H1 (cell line): ENCODE data around the gene PLCZ1. TPM values are rescaled to one million over a fixed set of nuclear protein-coding genes. Genes with fewer than 3 reads are reported as not detected.
A peak's percentile ranks its signal among the peaks of the same experiment; 100 is the strongest.

Experiments
- CTCF ChIA-PET: fragments of 300-600 bp; sonication (Branson Sonifier 250); formaldehyde crosslinking; loops from one replicate; lab custom pipeline; 2021; ENCODE audit not compliant: partially characterized antibody; lab: Charles Lee
- POLR2A ChIA-PET: fragments of 300-600 bp; sonication (Branson Sonifier 250); formaldehyde crosslinking; loops from one replicate; lab custom pipeline; 2021; ENCODE audit warnings: inconsistent platforms; ENCODE audit not compliant: partially characterized antibody; lab: Charles Lee
- DNase-seq, 2 experiments: peaks; one replicate each; pipeline versions ENCODE4 v3.0.0 to v3.0.0-alpha.2; 2010 to 2022; ENCODE audit warnings: low spot score in 2 of 2, low read depth in 1 of 2, mixed read lengths in 1 of 2
- FAIRE-seq: peaks from 2 replicates; lab custom pipeline; 2011; peaks lifted over from hg19 to GRCh38; lab: Jason Lieb, UNC
- H2AFZ ChIP-seq: 2 replicates; pipeline ENCODE4 v1.8.1; 2012; ENCODE audit warnings: low read length, inconsistent platforms
- H2AK5ac ChIP-seq: 2 replicates; pipeline ENCODE4 v1.6.1; 2013; ENCODE audit warnings: low read depth, low read length
- H2BK120ac ChIP-seq: replicated peaks from 2 replicates; pipeline ENCODE3; 2013; ENCODE audit warnings: low read depth, low read length, inconsistent platforms
- H2BK12ac ChIP-seq: 2 replicates; pipeline ENCODE4 v1.6.1; 2013; ENCODE audit warnings: low read depth, low read length
- H2BK15ac ChIP-seq: 2 replicates; pipeline ENCODE4 v1.6.1; 2013; ENCODE audit warnings: low read length
- H2BK20ac ChIP-seq: 2 replicates; pipeline ENCODE4 v1.6.1; 2013; ENCODE audit warnings: low read length
- H2BK5ac ChIP-seq: 2 replicates; pipeline ENCODE4 v1.6.1; 2013; ENCODE audit warnings: low read depth, low read length
- H3K14ac ChIP-seq: 2 replicates; pipeline ENCODE4 v1.6.1; 2013; ENCODE audit warnings: inconsistent platforms; ENCODE audit not compliant: insufficient read length
- H3K18ac ChIP-seq: 2 replicates; pipeline ENCODE4 v1.6.1; 2013; ENCODE audit warnings: low read length; ENCODE audit errors: extremely low read depth
- H3K23ac ChIP-seq: 2 replicates; pipeline ENCODE4 v1.6.1; 2013; ENCODE audit warnings: inconsistent platforms; ENCODE audit not compliant: insufficient read length
- H3K23me2 ChIP-seq: 2 replicates; pipeline ENCODE4 v1.6.1; 2013; ENCODE audit warnings: low read depth, low read length
- H3K27ac ChIP-seq: 2 replicates; pipeline ENCODE4 v1.6.1; 2011; ENCODE audit warnings: low read depth, low read length, inconsistent platforms
- H3K27me3 ChIP-seq, 4 experiments: replicated peaks in 1 of 4; 1 replicate in 1 of 4; 2 replicates in 3 of 4; pipeline versions ENCODE4 v1.6.1 to v1.8.1; 2011 to 2013; ENCODE audit warnings: low read length in 3 of 4, mild to moderate bottlenecking in 3 of 4, inconsistent platforms in 2 of 4, mixed read lengths in 2 of 4, moderate library complexity in 1 of 4; ENCODE audit not compliant: control insufficient read depth in 3 of 4, insufficient read depth in 3 of 4; ENCODE audit errors: extremely low read depth in 1 of 4
- H3K36me3 ChIP-seq, 4 experiments: 2 replicates each; pipeline versions ENCODE4 v1.6.1 to v1.8.1; 2011 to 2013; ENCODE audit warnings: mild to moderate bottlenecking in 4 of 4, low read length in 3 of 4, moderate library complexity in 2 of 4, control low read depth in 1 of 4, inconsistent platforms in 1 of 4; ENCODE audit not compliant: insufficient read depth in 4 of 4, control insufficient read depth in 2 of 4
- H3K4ac ChIP-seq: replicated peaks from 2 replicates; pipeline ENCODE3; 2013; ENCODE audit warnings: low read length, low read depth, mixed read lengths, inconsistent platforms; ENCODE audit not compliant: insufficient read length
- H3K4me1 ChIP-seq, 4 experiments: replicated peaks in 1 of 4; 1 replicate in 1 of 4; 2 replicates in 3 of 4; pipeline versions ENCODE4 v1.6.1 to v1.8.1; 2011 to 2013; ENCODE audit warnings: low read length in 3 of 4, inconsistent platforms in 2 of 4, mixed read lengths in 1 of 4; ENCODE audit not compliant: insufficient read depth in 4 of 4, control insufficient read depth in 3 of 4
- H3K4me2 ChIP-seq, 2 experiments: 2 replicates each; pipeline versions ENCODE4 v1.6.1 to v1.8.1; 2011 to 2013; ENCODE audit warnings: low read depth in 2 of 2, low read length in 2 of 2, control low read depth in 1 of 2, inconsistent platforms in 1 of 2, mild to moderate bottlenecking in 1 of 2; ENCODE audit not compliant: insufficient read depth in 1 of 2
- H3K4me3 ChIP-seq, 4 experiments: fragments of 200-600, 300-600 bp in 1 of 4; sonication (generic), shearing (Covaris generic), sonication (Bioruptor Twin) in 1 of 4; 2 replicates each; pipeline versions ENCODE4 v1.5.1 to v1.8.1; 2011 to 2016; ENCODE audit warnings: low read length in 4 of 4, low read depth in 3 of 4, control low read depth in 2 of 4, inconsistent platforms in 2 of 4, mild to moderate bottlenecking in 2 of 4, mixed read lengths in 1 of 4, moderate library complexity in 1 of 4; ENCODE audit not compliant: insufficient read depth in 2 of 4; ENCODE audit errors: extremely low read depth in 1 of 4
- H3K56ac ChIP-seq: replicated peaks from 2 replicates; pipeline ENCODE3; 2013; ENCODE audit warnings: low read depth, mild to moderate bottlenecking, mixed read lengths, low read length, inconsistent platforms; ENCODE audit not compliant: insufficient read length
- H3K79me1 ChIP-seq: 2 replicates; pipeline ENCODE4 v1.6.1; 2013; ENCODE audit warnings: low read depth, low read length, control low read depth
- H3K79me2 ChIP-seq, 2 experiments: 2 replicates each; pipeline versions ENCODE4 v1.6.1 to v1.8.1; 2012 to 2013; ENCODE audit warnings: low read length in 2 of 2, mild to moderate bottlenecking in 2 of 2, inconsistent platforms in 1 of 2; ENCODE audit not compliant: insufficient read depth in 2 of 2, control insufficient read depth in 1 of 2
- H3K9ac ChIP-seq, 4 experiments: replicated peaks in 1 of 4; 1 replicate in 1 of 4; 2 replicates in 3 of 4; pipeline versions ENCODE4 v1.6.1 to v1.8.1; 2011 to 2013; ENCODE audit warnings: low read depth in 3 of 4, low read length in 3 of 4, control low read depth in 2 of 4, mild to moderate bottlenecking in 2 of 4, moderate library complexity in 2 of 4, inconsistent platforms in 1 of 4; ENCODE audit errors: extremely low read depth in 1 of 4
- H3K9me3 ChIP-seq, 2 experiments: 2 replicates each; pipeline versions ENCODE4 v1.6.1 to v1.8.1; 2012 to 2013; ENCODE audit warnings: mild to moderate bottlenecking in 2 of 2, moderate library complexity in 2 of 2, control low read depth in 1 of 2, inconsistent platforms in 1 of 2, low read depth in 1 of 2, low read length in 1 of 2, mixed read lengths in 1 of 2; ENCODE audit not compliant: insufficient read depth in 2 of 2
- H4K20me1 ChIP-seq, 2 experiments: replicated peaks in 1 of 2; 2 replicates each; pipeline versions ENCODE3 to v1.8.1; 2011 to 2013; ENCODE audit warnings: inconsistent platforms in 2 of 2, low read length in 2 of 2, mild to moderate bottlenecking in 1 of 2; ENCODE audit not compliant: insufficient read depth in 2 of 2, control insufficient read depth in 1 of 2
- H4K5ac ChIP-seq: 2 replicates; pipeline ENCODE4 v1.6.1; 2013; ENCODE audit warnings: low read length, low read depth, mixed read lengths, inconsistent platforms; ENCODE audit not compliant: insufficient read length
- H4K8ac ChIP-seq: 2 replicates; pipeline ENCODE4 v1.8.0; 2013; ENCODE audit warnings: mild to moderate bottlenecking, moderate library complexity, low read length, inconsistent platforms; ENCODE audit not compliant: insufficient read depth; ENCODE audit errors: extremely low read depth
- H4K91ac ChIP-seq: replicated peaks from 2 replicates; pipeline ENCODE3; 2013; ENCODE audit warnings: low read length, mixed read lengths, inconsistent platforms; ENCODE audit not compliant: insufficient read length
- GTF2F1 ChIP-seq: IDR thresholded peaks from 2 replicates; pipeline ENCODE4 v1.6.1; 2012; ENCODE audit warnings: low read depth, low read length, improper control_type of control experiment, borderline replicate concordance
- HDAC2 ChIP-seq, 2 experiments: fragments of 300-600 bp in 1 of 2; sonication (generic) in 1 of 2; IDR thresholded peaks; 2 replicates each; pipeline ENCODE4 v1.6.1; 2011 to 2012; ENCODE audit warnings: low read depth in 2 of 2, low read length in 2 of 2, mild to moderate bottlenecking in 2 of 2, moderate library complexity in 2 of 2, borderline replicate concordance in 1 of 2, inconsistent platforms in 1 of 2
- KDM1A ChIP-seq: fragments of 200-600, 300-600 bp; sonication (generic); IDR thresholded peaks from 2 replicates; pipeline ENCODE4 v1.7.1; 2016; ENCODE audit warnings: mild to moderate bottlenecking, low read length, borderline replicate concordance
- NANOG ChIP-seq: IDR thresholded peaks from 2 replicates; pipeline ENCODE4 v1.6.1; 2011; ENCODE audit warnings: low read length, low read depth, mild to moderate bottlenecking, inconsistent platforms; ENCODE audit not compliant: insufficient read depth, poor library complexity, severe bottlenecking
- POU5F1 ChIP-seq: IDR thresholded peaks from 2 replicates; pipeline ENCODE4 v1.6.1; 2011; ENCODE audit warnings: low read depth, mild to moderate bottlenecking, low read length, moderate library complexity
- RAD21 ChIP-seq, 2 experiments: IDR thresholded peaks in 1 of 2; conservative IDR thresholded peaks in 1 of 2; 2 replicates each; pipeline ENCODE4 v1.6.1; 2011; ENCODE audit warnings: low read depth in 2 of 2, low read length in 2 of 2, improper control_type of control experiment in 1 of 2, inconsistent platforms in 1 of 2, mild to moderate bottlenecking in 1 of 2, moderate library complexity in 1 of 2
- SAP30 ChIP-seq: fragments of 300-600 bp; sonication (generic); IDR thresholded peaks from 2 replicates; pipeline ENCODE4 v1.7.1; 2012; ENCODE audit warnings: low read length, moderate library complexity, mild to moderate bottlenecking, inconsistent platforms; ENCODE audit not compliant: insufficient read depth, insufficient replicate concordance
- SIN3A ChIP-seq, 2 experiments: IDR thresholded peaks in 1 of 2; conservative IDR thresholded peaks in 1 of 2; 2 replicates each; pipeline ENCODE4 v1.6.1; 2011 to 2012; ENCODE audit warnings: low read length in 2 of 2, improper control_type of control experiment in 1 of 2, low read depth in 1 of 2, mild to moderate bottlenecking in 1 of 2
- SP2 ChIP-seq: IDR thresholded peaks from 2 replicates; pipeline ENCODE4 v1.6.1; 2012; ENCODE audit warnings: mild to moderate bottlenecking, low read length, inconsistent platforms
- SP4 ChIP-seq: IDR thresholded peaks from 2 replicates; pipeline ENCODE4 v1.6.1; 2012; ENCODE audit warnings: low read length, inconsistent platforms
- USF2 ChIP-seq: IDR thresholded peaks from 2 replicates; pipeline ENCODE4 v1.6.1; 2011; ENCODE audit warnings: low read length, improper control_type of control experiment
- YY1 ChIP-seq: IDR thresholded peaks from 2 replicates; pipeline ENCODE4 v1.6.1; 2011; ENCODE audit warnings: low read depth, mild to moderate bottlenecking, low read length
- WGBS, 2 experiments: shearing (Covaris generic) in 1 of 2; methylation state at CpG; one replicate each; pipeline versions ENCODE4 v1.1.6 to v1.1.7; 2013 to 2015; ENCODE audit warnings: low lambda C conversion rate in 2 of 2, mixed read lengths in 2 of 2, inconsistent platforms in 1 of 2, low coverage in 1 of 2, missing lambda C conversion rate in 1 of 2; ENCODE audit not compliant: insufficient replicate concordance in 2 of 2, insufficient coverage in 1 of 2, insufficient read length in 1 of 2; ENCODE audit errors: extremely low coverage in 1 of 2, missing lambda C conversion rate in 1 of 2; 5-methylcytosine and 5-hydroxymethylcytosine counted together
- polyA plus RNA-seq, 7 experiments: library from polyadenylated mRNA; depleted of rRNA in 3 of 7; stranded (reverse) in 5 of 7; unstranded in 2 of 7; fragments of >200 nt in 5 of 7; fragments of 200-250 nt in 2 of 7; gene quantifications; 1 replicate in 5 of 7; 2 replicates in 1 of 7; 4 replicates in 1 of 7; pipeline versions ENCODE4 v1.2.1 to v1.2.3, GENCODE V29; 2011 to 2013; ENCODE audit warnings: missing spikeins in 2 of 7, mixed read lengths in 2 of 7
- total RNA-seq: library from RNA; stranded (reverse); fragmentation: NEBNext Ultra II Directional; extraction: Animal tissue kit (Norgen Biotek cat#: 25700); gene quantifications from 2 replicates; pipeline ENCODE4 v1.2.1, GENCODE V29; 2021

The PLCZ1 gene
- total and polyA plus RNA-seq, 2 of the 8 experiments (the other 6 are each of a cell fraction or from before 2014, with no cell fraction given) = not detected

GRCh38 chr12:18700271-18700670, 37.5 kb downstream of the PLCZ1 start:
- 100% methylated on average over 3 of the region's 3 CpGs; no CpG with 5 or more reads in 1 of the 2 experiments for WGBS, 2 experiments
- H3K4me2 ChIP-seq = no peak overlapping the region
- H3K79me1 ChIP-seq = no peaks in the 10 kb centered on the region
- H2BK12ac ChIP-seq = no peak overlapping the region
- no peaks in the 10 kb centered on the region for H3K23me2 ChIP-seq
- no peak overlapping the region for H2AK5ac ChIP-seq
- H3K9ac ChIP-seq = no peak overlapping the region
- no peak overlapping the region for H4K91ac ChIP-seq
- no peak overlapping the region for H3K14ac ChIP-seq
- ChIA-PET POLR2A (interaction anchor here (0.6 kb wide), 1 partner anchor 500 kb away, joined by 3 read pairs; no protein-coding TSS in a partner anchor), CTCF (interaction anchor here (0.7 kb wide), 1 partner anchor 357 kb away, joined by 3 read pairs; no protein-coding TSS in a partner anchor)
- H2BK20ac ChIP-seq = no peak overlapping the region
- no peak overlapping the region for H3K23ac ChIP-seq
- no peak overlapping the region for H2BK120ac ChIP-seq
- no peaks in the 10 kb centered on the region for H3K27me3 ChIP-seq
- H3K27ac ChIP-seq = no peak overlapping the region
- H3K9me3 ChIP-seq = no peaks in the 10 kb centered on the region
- no peak overlapping the region for H3K4ac ChIP-seq
- no peak overlapping the region for H4K8ac ChIP-seq
- no peaks in the 10 kb centered on the region for H3K4me1 ChIP-seq
- H4K20me1 ChIP-seq = no peaks in the 10 kb centered on the region
- no peak overlapping the region for H4K5ac ChIP-seq
- H3K18ac ChIP-seq = no peak overlapping the region
- H3K56ac ChIP-seq = no peak overlapping the region
- H3K36me3 ChIP-seq = no peaks in the 10 kb centered on the region
- no peak overlapping the region for H3K4me3 ChIP-seq
- H2BK15ac ChIP-seq = no peak overlapping the region
- H2AFZ ChIP-seq = no peak overlapping the region
- peak; percentile 32 for FAIRE-seq
- DNase-seq = no peak
- no peaks in the 10 kb centered on the region for H3K79me2 ChIP-seq
- no peak overlapping the region for H2BK5ac ChIP-seq
- TF ChIP-seq USF2 = no peak
- TF ChIP-seq RAD21 (IDR thresholded peaks at IDR 0.05 in 1 of 2, conservative IDR thresholded peaks at IDR 0.05 in 1 of 2; ENCODE audit: low read depth in 2 of 2, low read length in 2 of 2) = no peak
- no peak for TF ChIP-seq SP2
- TF ChIP-seq KDM1A = no peak
- TF ChIP-seq YY1 = no peak
- no peak for TF ChIP-seq HDAC2 (IDR thresholded peaks at IDR 0.05; ENCODE audit: borderline replicate concordance in 1 of 2, low read depth in 2 of 2, low read length in 2 of 2)
- TF ChIP-seq NANOG = no peak
- TF ChIP-seq POU5F1 = no peak
- no peak for TF ChIP-seq SP4
- TF ChIP-seq SAP30 = no peak
- TF ChIP-seq SIN3A (conservative IDR thresholded peaks at IDR 0.05 in 1 of 2, IDR thresholded peaks at IDR 0.05 in 1 of 2; ENCODE audit: low read depth in 1 of 2, low read length in 2 of 2) = no peak
- TF ChIP-seq GTF2F1 = no peak
